Measurements from ENCODE around the gene ATP1B2. TPM values are rescaled to one million over a fixed set of nuclear protein-coding genes. Genes with fewer than 3 reads are reported as not detected.
A peak's percentile ranks its signal among the peaks of the same experiment; 100 is the strongest.

ATP1B2 gene
- total RNA-seq, 1 experiment from 2014 or later: 29.1 TPM

- TF ChIP-seq STAT6 (CRISPR knock-in tag; conservative IDR thresholded peaks at IDR 0.05; ENCODE audit: low read depth) (no peak), ZNF263 (CRISPR knock-in tag; IDR thresholded peaks at IDR 0.05; ENCODE audit: low read depth) (no peak), TEAD4 (CRISPR knock-in tag; IDR thresholded peaks at IDR 0.05) (no peak), ZNF121 (CRISPR knock-in tag; IDR thresholded peaks at IDR 0.05) (no peak), ERG (CRISPR knock-in tag; IDR thresholded peaks at IDR 0.05) (no peak), ESRRA (CRISPR knock-in tag; IDR thresholded peaks at IDR 0.05; ENCODE audit: borderline replicate concordance) (no peak), ATF6 (CRISPR knock-in tag; IDR thresholded peaks at IDR 0.05) (no peak), SMAD4 (CRISPR knock-in tag; IDR thresholded peaks at IDR 0.05) (no peak), GRHL2 (CRISPR knock-in tag; IDR thresholded peaks at IDR 0.05; ENCODE audit: insufficient replicate concordance, severe bottlenecking) (no peak), ZNF512 (CRISPR knock-in tag; IDR thresholded peaks at IDR 0.05; ENCODE audit: borderline replicate concordance) (no peak), ATF1 (CRISPR knock-in tag; IDR thresholded peaks at IDR 0.05) (no peak), CTCF (IDR thresholded peaks at IDR 0.05) (no peak)
Measured at GRCh38 chr17:7684851-7685532, 34.3 kb downstream of the ATP1B2 start (continued).

GRCh38 chr17:7685533-7686221, 35.0 kb downstream of the ATP1B2 start:
- ChIA-PET CTCF (interaction anchor here (0.6 to 7.0 kb wide), 16 partner anchors 9 to 780 kb away, joined by 3 to 205 read pairs (median 42); partner anchors contain the start of genes ATP1B2, DNAH2, EFNB3 and FXR2), POLR2A (interaction anchor here (0.8 to 5.9 kb wide), 20 partner anchors 9 to 356 kb away, joined by 3 to 80 read pairs (median 15); partner anchors contain the start of genes ATP1B2, CD68, DNAH2 and EFNB3)
- DNase-seq (ENCODE audit: low spot score): peak; percentile 95
- H3K9me3 Mint-ChIP-seq: no peaks in the 10 kb centered on the region
- peak overlapping the region; percentile 100 for H3K27ac Mint-ChIP-seq
- H3K36me3 Mint-ChIP-seq: peaks cover 19% of the 10 kb centered on the region
- peak overlapping the region; percentile 88 for H3K4me3 Mint-ChIP-seq
- peaks cover 31% of the 10 kb centered on the region for H3K4me1 Mint-ChIP-seq
- no peaks in the 10 kb centered on the region for H3K27me3 Mint-ChIP-seq (ENCODE audit: low read depth)
- peak; percentile 15 for ATAC-seq
- TF ChIP-seq ARID4B (CRISPR knock-in tag; IDR thresholded peaks at IDR 0.05; ENCODE audit: borderline replicate concordance) (peak; percentile 57; the same call in 1 of the 2 replicates), ATF6 (CRISPR knock-in tag; IDR thresholded peaks at IDR 0.05) (no peak), ZNF671 (CRISPR knock-in tag; IDR thresholded peaks at IDR 0.05) (no peak), IRF2 (CRISPR knock-in tag; IDR thresholded peaks at IDR 0.05; ENCODE audit: borderline replicate concordance, low read depth) (no peak), OVOL2 (CRISPR knock-in tag; IDR thresholded peaks at IDR 0.05; ENCODE audit: borderline replicate concordance) (no peak), NR3C1 (CRISPR knock-in tag; conservative IDR thresholded peaks at IDR 0.05; ENCODE audit: low read depth) (no peak)

All from WTC11 (cell line).